ENCODE results near the gene LSM12.

DNA sequence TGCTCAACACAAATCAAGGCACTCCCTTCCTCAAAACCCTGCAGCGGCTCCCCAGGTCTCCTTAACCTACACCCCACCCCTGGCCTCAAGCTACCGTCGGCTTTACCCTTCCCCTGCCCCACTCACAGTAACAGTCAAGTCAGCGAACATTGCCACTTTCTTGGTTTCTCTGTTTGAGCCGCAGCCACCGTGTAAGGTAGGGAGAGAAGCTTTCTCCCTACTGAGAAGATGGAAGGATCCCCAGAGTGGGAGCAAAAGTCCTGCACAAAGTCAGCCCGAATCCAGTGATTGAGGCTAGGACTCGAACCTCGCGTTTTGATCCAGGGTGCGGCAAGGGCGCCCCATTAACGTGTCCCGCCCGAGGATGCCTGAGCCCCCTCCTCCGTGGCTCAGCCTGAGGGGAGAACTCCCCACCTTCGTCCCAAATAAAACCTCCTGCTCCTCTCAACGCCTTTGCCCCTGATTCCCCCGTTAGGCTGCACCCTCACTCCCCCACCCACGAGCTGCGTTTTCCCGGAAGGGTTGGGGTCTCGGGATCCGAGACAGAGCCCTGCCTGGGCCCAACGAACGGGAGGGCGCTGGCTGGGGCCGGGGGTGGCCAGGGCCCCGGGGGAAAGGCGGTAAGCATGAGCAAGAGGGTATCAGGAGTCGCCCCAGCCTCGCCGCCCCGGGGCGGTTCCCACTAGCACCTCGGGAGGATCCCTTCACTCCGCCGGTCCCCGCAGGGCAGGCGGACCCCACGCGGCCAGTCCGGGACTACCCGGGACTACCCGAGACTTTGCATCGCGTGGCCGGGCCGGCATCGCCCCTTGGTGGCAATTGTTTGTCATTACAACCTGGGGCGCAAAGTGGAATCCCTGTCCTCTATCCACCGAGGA is 72.0 kb downstream of the LSM12 start:
- TF ChIP-seq POLR2A (IDR thresholded peaks at IDR 0.05) = no peak
- TF ChIP-seq, protein P1, sequence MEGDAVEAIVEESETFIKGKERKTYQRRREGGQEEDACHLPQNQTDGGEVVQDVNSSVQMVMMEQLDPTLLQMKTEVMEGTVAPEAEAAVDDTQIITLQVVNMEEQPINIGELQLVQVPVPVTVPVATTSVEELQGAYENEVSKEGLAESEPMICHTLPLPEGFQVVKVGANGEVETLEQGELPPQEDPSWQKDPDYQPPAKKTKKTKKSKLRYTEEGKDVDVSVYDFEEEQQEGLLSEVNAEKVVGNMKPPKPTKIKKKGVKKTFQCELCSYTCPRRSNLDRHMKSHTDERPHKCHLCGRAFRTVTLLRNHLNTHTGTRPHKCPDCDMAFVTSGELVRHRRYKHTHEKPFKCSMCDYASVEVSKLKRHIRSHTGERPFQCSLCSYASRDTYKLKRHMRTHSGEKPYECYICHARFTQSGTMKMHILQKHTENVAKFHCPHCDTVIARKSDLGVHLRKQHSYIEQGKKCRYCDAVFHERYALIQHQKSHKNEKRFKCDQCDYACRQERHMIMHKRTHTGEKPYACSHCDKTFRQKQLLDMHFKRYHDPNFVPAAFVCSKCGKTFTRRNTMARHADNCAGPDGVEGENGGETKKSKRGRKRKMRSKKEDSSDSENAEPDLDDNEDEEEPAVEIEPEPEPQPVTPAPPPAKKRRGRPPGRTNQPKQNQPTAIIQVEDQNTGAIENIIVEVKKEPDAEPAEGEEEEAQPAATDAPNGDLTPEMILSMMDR (IDR thresholded peaks at IDR 0.05) = peak; percentile 55 to 92
- no peak for TF ChIP-seq POLR2AphosphoS5 (IDR thresholded peaks at IDR 0.05)

All from suprapubic skin (tissue), 4 donors.